ENCODE data around the gene TAF5. TPM values are rescaled to one million over a fixed set of nuclear protein-coding genes. Genes with fewer than 3 reads are reported as not detected.

Gene TAF5
- total and polyA plus RNA-seq, 2 of the 4 experiments (the other 2 are of a cell fraction): 1.9 to 3.6 TPM

DNA sequence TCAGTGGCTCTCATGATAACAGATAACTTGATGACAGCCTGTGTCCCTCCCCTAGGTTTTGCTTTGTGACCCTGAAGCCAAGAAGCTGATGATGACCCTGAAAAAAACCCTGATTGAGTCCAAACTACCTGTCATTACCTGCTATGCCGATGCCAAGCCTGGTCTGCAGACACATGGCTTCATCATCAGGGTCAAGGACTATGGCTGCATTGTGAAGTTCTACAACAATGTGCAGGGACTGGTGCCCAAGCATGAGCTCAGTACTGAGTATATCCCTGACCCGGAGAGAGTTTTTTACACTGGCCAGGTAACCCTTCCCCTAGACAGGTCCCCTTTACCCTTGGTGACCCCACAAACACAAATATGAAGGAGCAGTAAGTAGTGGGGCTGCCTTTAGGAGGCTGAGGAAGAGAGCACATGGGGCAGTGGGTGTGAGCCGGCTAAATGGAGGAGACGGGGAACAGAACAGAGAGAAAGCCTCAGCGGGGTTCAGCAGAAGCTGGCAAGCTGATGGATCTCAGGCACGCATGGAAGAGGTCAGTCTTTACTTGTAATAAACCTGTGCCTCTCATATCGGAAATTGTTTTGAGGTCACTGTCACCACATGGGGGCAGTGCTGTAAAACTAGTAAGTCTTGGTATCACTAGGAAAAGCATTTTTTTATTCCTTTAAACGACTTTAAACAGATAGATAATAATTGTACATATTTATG lies 48.8 kb downstream of the TAF5 start:
- Histone ChIP-seq H3K27me3 (ENCODE audit: control insufficient read depth, insufficient read depth, low read length) (no peaks in the 10 kb centered on the region), H3K9me3 (ENCODE audit: control insufficient read depth, insufficient read depth, low read length) (no peaks in the 10 kb centered on the region), H3K4ac (ENCODE audit: low read depth, low read length) (no peak overlapping the region), H3K4me2 (ENCODE audit: low read depth, low read length) (no peak overlapping the region), H4K8ac (ENCODE audit: low read depth in 2 of 2, low read length in 2 of 2) (no peak overlapping the region), H2BK20ac (ENCODE audit: low read depth, low read length) (no peak overlapping the region), H2BK120ac (ENCODE audit: low read depth, low read length) (no peak overlapping the region), H3K56ac (ENCODE audit: extremely low read depth, insufficient read depth, low read length) (no peak overlapping the region), H2AFZ (replicated peaks; ENCODE audit: low read length, poor library complexity) (no peak overlapping the region), H3K14ac (replicated peaks; ENCODE audit: low read depth, low read length) (no peak overlapping the region), H2AK5ac (ENCODE audit: low read depth, low read length) (no peak overlapping the region), H3K4me3 (ENCODE audit: insufficient read depth, low read depth, low read length) (no peak overlapping the region), H3K79me1 (ENCODE audit: low read depth in 1 of 2, low read length in 2 of 2) (0 out of 4 replicates have a peak, but pooled peaks cover 0 to 8% of the 10 kb centered on the region in 2 experiments), H2AK9ac (replicated peaks; ENCODE audit: low read depth, low read length, poor library complexity) (no peak overlapping the region), H4K20me1 (ENCODE audit: insufficient read depth, low read length) (no peaks in the 10 kb centered on the region), H4K5ac (ENCODE audit: low read depth, low read length) (no peak overlapping the region), H2BK5ac (ENCODE audit: low read depth, low read length, poor library complexity, severe bottlenecking) (no peak overlapping the region), H4K91ac (ENCODE audit: insufficient read depth, low read depth, low read length) (no peak overlapping the region), H3K4me1 (ENCODE audit: control insufficient read depth, insufficient read depth, low read length) (no peaks in the 10 kb centered on the region), H3K9ac (ENCODE audit: low read depth, low read length) (no peak overlapping the region), H3K18ac (ENCODE audit: low read depth, low read length) (no peak overlapping the region), H3K36me3 (ENCODE audit: control insufficient read depth, insufficient read depth, low read length) (peaks cover 74% of the 10 kb centered on the region), H3K9me1 (ENCODE audit: insufficient read depth, low read length) (no peaks in the 10 kb centered on the region), H3K27ac (ENCODE audit: insufficient read depth, low read length) (no peak overlapping the region), H3K23ac (ENCODE audit: low read depth, low read length) (no peak overlapping the region), H2BK15ac (ENCODE audit: low read depth, low read length) (no peak overlapping the region)
- WGBS, 2 experiments (ENCODE audit: extremely low coverage in 2 of 2, insufficient read length in 1 of 2): 100% methylated on average over 1 of the region's 8 CpGs; no CpG with 5 or more reads in 1 of the 2 experiments
- TF ChIP-seq CTCF (conservative IDR thresholded peaks at IDR 0.05; ENCODE audit: low read depth, low read length) (peak; percentile 53), RAD21 (IDR thresholded peaks at IDR 0.05; ENCODE audit: low read length) (peak; percentile 63), SMC3 (IDR thresholded peaks at IDR 0.05; ENCODE audit: low read depth, low read length) (peak; percentile 65)
- TF ChIP-seq, protein P1, sequence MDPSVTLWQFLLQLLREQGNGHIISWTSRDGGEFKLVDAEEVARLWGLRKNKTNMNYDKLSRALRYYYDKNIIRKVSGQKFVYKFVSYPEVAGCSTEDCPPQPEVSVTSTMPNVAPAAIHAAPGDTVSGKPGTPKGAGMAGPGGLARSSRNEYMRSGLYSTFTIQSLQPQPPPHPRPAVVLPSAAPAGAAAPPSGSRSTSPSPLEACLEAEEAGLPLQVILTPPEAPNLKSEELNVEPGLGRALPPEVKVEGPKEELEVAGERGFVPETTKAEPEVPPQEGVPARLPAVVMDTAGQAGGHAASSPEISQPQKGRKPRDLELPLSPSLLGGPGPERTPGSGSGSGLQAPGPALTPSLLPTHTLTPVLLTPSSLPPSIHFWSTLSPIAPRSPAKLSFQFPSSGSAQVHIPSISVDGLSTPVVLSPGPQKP (IDR thresholded peaks at IDR 0.05; ENCODE audit: borderline replicate concordance, low read depth, low read length): no peak
- dilution Hi-C loops (cut with HindIII; ENCODE audit: low sequenced_read_pairs, unreplicated experiment): no loop called here
- POLR2A ChIA-PET (ENCODE audit: unreplicated experiment): no interaction called here
- peak; percentile 65 for DNase-seq
- in situ Hi-C loops (cut with MboI; ENCODE audit: low sequenced_read_pairs): loop anchor here (5.0 kb wide), 1 partner anchor 71 kb away; no protein-coding TSS in a partner anchor
- peak; percentile 77 for ATAC-seq (ENCODE audit: low read depth)
- CTCF ChIA-PET: interaction anchor here (0.6 kb wide), 1 partner anchor 558 kb away, joined by 3 read pairs; no protein-coding TSS in a partner anchor
- intact Hi-C loops (cut with micrococcal nuclease): loop anchor here (1.0 to 5.0 kb wide), 2 partner anchors 69 to 176 kb away; no protein-coding TSS in a partner anchor
- BruUV-seq (replicated peaks): no TSS peak

Measured in IMR-90 (cell line).